Measurements from ENCODE around the gene GRIP2. TPM values are rescaled to one million over a fixed set of nuclear protein-coding genes. Genes with fewer than 3 reads are reported as not detected.

The GRIP2 gene
- total RNA-seq, 1 donor = 1.4 TPM

DNA sequence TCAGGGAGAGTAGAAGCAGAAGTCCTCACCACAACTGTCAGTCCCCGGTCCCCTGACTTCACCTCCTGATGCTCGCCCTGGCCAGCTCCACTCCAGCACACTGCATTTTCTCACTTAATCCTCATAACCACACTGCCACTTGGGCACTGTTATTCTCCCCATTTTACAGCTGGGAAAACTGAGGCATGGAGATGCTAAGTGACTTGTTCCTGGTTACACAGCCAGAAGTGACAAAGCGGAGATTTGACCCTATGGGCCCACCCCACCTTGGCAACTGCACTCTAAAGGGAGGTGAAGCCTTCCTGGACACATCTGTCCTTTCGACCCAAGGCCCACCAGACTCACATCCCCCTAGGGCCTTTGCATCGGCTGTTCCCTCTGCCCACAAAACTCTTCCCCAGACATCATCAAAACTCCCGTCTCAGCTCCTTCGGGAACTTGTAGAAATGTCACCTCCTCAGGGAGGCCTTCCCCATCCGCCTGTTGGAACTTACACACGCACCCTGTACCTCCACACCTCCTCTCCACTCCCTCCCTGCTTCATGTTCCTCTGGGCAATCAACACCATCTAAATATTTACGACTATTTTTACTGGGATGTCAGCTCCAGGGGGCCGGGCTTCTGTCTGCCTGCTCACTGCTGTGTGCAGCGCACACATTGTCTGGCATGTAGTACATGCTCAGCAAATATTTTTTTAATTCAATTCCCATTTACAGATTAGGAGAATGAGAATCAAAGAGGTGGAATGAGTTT, 3.1 kb downstream of the GRIP2 start:
- H3K4me3 ChIP-seq (ENCODE audit: insufficient read depth, low read length) = no peak overlapping the region
- no peak overlapping the region for H2AFZ ChIP-seq (ENCODE audit: low read length)
- peak; percentile 58 for DNase-seq (ENCODE audit: insufficient read length, low spot score, missing footprints)

DNA sequence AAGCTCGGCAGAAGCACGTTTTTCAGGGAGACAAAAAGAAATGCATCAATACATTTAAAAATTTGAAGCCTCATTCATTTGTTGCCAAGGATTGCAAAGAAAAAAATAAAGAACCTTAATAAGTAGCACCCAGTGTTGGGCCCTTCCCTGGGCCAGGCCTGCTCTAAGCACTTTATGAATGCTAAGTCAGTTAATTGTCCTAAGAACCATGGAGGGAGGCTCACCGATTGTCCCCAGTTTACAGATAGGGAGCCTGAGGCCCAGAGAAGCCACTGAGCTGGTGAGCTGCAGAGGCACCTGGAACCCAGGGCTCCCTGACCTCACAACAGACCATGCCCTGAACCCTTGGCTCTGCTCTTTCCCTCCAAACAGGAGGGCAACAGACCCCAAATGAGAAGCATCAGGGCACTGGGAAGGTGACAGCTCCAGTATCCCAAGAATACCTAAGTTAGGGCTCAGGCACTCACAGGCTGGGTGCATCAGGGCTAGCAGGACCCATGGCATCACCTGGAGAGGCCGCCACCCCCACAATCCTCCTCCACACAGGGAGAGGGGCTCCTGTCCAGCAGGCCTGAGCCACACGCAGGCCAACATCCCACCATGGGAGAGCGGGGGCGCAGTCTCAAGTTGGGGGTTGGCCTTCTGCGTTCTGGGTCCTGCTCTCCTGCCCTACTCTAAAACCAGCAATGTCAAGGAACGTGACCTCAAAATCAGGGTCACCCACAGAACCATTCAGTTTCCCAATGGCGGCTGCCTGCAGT, 3.9 kb downstream of the GRIP2 start:
- no peaks in the 10 kb centered on the region for H3K4me1 ChIP-seq (ENCODE audit: insufficient read depth, low read length)
- no peak overlapping the region for H3K4me2 ChIP-seq (ENCODE audit: insufficient read depth, low read length)
- H3K4me3 ChIP-seq (ENCODE audit: insufficient read depth, low read length) = no peak overlapping the region
- no peak overlapping the region for H2AFZ ChIP-seq (ENCODE audit: low read length)
- H3K79me2 ChIP-seq (ENCODE audit: insufficient read depth, low read length) = no peaks in the 10 kb centered on the region
- DNase-seq (ENCODE audit: insufficient read length, low spot score, missing footprints) = peak; percentile 46
- no peaks in the 10 kb centered on the region for H3K36me3 ChIP-seq (ENCODE audit: insufficient read depth, low read length)
- no peak overlapping the region for H3K27ac ChIP-seq (ENCODE audit: low read depth, low read length)
- peaks cover 21% of the 10 kb centered on the region for H3K27me3 ChIP-seq (ENCODE audit: insufficient read depth, low read length)
- no peaks in the 10 kb centered on the region for H3K9me3 ChIP-seq (ENCODE audit: low read depth, low read length)
- TF ChIP-seq, protein P1, sequence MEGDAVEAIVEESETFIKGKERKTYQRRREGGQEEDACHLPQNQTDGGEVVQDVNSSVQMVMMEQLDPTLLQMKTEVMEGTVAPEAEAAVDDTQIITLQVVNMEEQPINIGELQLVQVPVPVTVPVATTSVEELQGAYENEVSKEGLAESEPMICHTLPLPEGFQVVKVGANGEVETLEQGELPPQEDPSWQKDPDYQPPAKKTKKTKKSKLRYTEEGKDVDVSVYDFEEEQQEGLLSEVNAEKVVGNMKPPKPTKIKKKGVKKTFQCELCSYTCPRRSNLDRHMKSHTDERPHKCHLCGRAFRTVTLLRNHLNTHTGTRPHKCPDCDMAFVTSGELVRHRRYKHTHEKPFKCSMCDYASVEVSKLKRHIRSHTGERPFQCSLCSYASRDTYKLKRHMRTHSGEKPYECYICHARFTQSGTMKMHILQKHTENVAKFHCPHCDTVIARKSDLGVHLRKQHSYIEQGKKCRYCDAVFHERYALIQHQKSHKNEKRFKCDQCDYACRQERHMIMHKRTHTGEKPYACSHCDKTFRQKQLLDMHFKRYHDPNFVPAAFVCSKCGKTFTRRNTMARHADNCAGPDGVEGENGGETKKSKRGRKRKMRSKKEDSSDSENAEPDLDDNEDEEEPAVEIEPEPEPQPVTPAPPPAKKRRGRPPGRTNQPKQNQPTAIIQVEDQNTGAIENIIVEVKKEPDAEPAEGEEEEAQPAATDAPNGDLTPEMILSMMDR (IDR thresholded peaks at IDR 0.05; ENCODE audit: extremely low read depth, low read depth, low read length) = no peak
- H4K20me1 ChIP-seq (ENCODE audit: insufficient read depth, low read length) = no peaks in the 10 kb centered on the region

More for the DNA sequence above, 3.1 kb downstream of the GRIP2 start:
- Histone ChIP-seq H3K27me3 (ENCODE audit: insufficient read depth, low read length) (peaks cover 21% of the 10 kb centered on the region), H3K4me1 (ENCODE audit: insufficient read depth, low read length) (no peaks in the 10 kb centered on the region), H3K27ac (ENCODE audit: low read depth, low read length) (no peak overlapping the region), H3K9me3 (ENCODE audit: low read depth, low read length) (no peaks in the 10 kb centered on the region), H3K36me3 (ENCODE audit: insufficient read depth, low read length) (no peaks in the 10 kb centered on the region), H4K20me1 (ENCODE audit: insufficient read depth, low read length) (no peaks in the 10 kb centered on the region), H3K4me2 (ENCODE audit: insufficient read depth, low read length) (no peak overlapping the region), H3K79me2 (ENCODE audit: insufficient read depth, low read length) (no peaks in the 10 kb centered on the region)
- TF ChIP-seq, protein P1 (IDR thresholded peaks at IDR 0.05; ENCODE audit: extremely low read depth, low read depth, low read length) = no peak

DNA sequence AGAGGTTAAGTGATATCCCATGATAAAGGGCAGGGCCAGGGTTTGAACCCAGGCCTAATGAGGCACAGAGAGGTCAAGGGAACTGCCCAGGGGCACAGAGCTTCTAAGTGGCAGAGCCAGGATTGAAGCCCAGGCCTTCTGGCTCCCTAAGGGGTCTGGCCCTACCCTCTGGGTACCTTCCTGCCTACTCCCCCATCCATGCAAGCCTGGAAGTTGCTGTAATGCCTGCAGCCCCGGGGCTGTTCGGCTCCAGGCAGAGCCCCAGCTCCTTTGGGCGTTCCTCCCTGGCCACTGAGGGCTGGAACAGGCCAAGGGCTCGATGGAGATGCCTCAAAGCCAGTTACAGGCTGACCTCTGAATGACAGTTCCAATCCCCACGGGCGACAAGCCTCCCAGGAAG, 4.5 kb downstream of the GRIP2 start:
- Histone ChIP-seq H3K27ac (ENCODE audit: low read depth, low read length) (no peak overlapping the region), H3K4me1 (ENCODE audit: insufficient read depth, low read length) (no peaks in the 10 kb centered on the region), H3K4me2 (ENCODE audit: insufficient read depth, low read length) (no peak overlapping the region), H4K20me1 (ENCODE audit: insufficient read depth, low read length) (no peaks in the 10 kb centered on the region), H2AFZ (ENCODE audit: low read length) (no peak overlapping the region), H3K27me3 (ENCODE audit: insufficient read depth, low read length) (peaks cover 21% of the 10 kb centered on the region), H3K36me3 (ENCODE audit: insufficient read depth, low read length) (no peaks in the 10 kb centered on the region), H3K4me3 (ENCODE audit: insufficient read depth, low read length) (no peak overlapping the region), H3K9me3 (ENCODE audit: low read depth, low read length) (no peaks in the 10 kb centered on the region), H3K79me2 (ENCODE audit: insufficient read depth, low read length) (no peaks in the 10 kb centered on the region)
- peak; percentile 85 for DNase-seq (ENCODE audit: insufficient read length, low spot score, missing footprints)
- TF ChIP-seq, protein P1 (IDR thresholded peaks at IDR 0.05; ENCODE audit: extremely low read depth, low read depth, low read length) = no peak

Data from osteoblast (primary cell).